GM23338 (cell line): ENCODE data around the gene MCU. TPM values are rescaled to one million over a fixed set of nuclear protein-coding genes. Genes with fewer than 3 reads are reported as not detected.

ENCODE experiments used
- ATAC-seq: fragments of 200-7000 bp; cut with Tn5 transposase; 3 replicates; pipeline ENCODE4 v1.9.1; 2020
- DNase-seq: peaks from one replicate; pipeline ENCODE4 v3.0.0-alpha.2; 2015; ENCODE audit warnings: low spot score
- H2AFZ ChIP-seq: fragments of 200-600 bp; sonication (generic); 2 replicates; pipeline ENCODE4 v1.8.0; 2016; ENCODE audit warnings: antibody characterized with exemption, mild to moderate bottlenecking, moderate library complexity
- H3F3A ChIP-seq: fragments of 200-600 bp; sonication (generic); replicated peaks from 2 replicates; pipeline ENCODE4 v1.8.0; 2017; ENCODE audit warnings: antibody characterized with exemption, mixed run types, low read depth
- H3K27ac ChIP-seq: fragments of 200-600 bp; sonication (generic); 2 replicates; pipeline ENCODE4 v1.6.1; 2016; ENCODE audit warnings: low read depth
- H3K27me3 ChIP-seq: fragments of 200-600 bp; sonication (generic); 2 replicates; pipeline ENCODE4 v1.8.0; 2016; ENCODE audit warnings: mild to moderate bottlenecking, mixed run types, moderate library complexity; ENCODE audit not compliant: insufficient read depth
- H3K36me3 ChIP-seq: fragments of 200-600 bp; sonication (generic); 2 replicates; pipeline ENCODE4 v1.8.0; 2016; ENCODE audit warnings: mild to moderate bottlenecking; ENCODE audit not compliant: insufficient read depth
- H3K4me1 ChIP-seq: fragments of 200-600 bp; sonication (generic); 2 replicates; pipeline ENCODE4 v1.8.0; 2016; ENCODE audit warnings: mild to moderate bottlenecking, moderate library complexity; ENCODE audit not compliant: insufficient read depth
- H3K4me2 ChIP-seq: fragments of 200-600 bp; sonication (generic); 2 replicates; pipeline ENCODE4 v1.7.1; 2017; ENCODE audit warnings: mixed run types
- H3K4me3 ChIP-seq: fragments of 200-600 bp; sonication (generic); 2 replicates; pipeline ENCODE4 v1.6.1; 2016; ENCODE audit warnings: mixed run types
- H3K79me2 ChIP-seq: fragments of 200-600 bp; sonication (generic); replicated peaks from 2 replicates; pipeline ENCODE4 v1.8.0; 2017; ENCODE audit warnings: mild to moderate bottlenecking; ENCODE audit not compliant: insufficient read depth
- H3K9me2 ChIP-seq: fragments of 200-600 bp; sonication (generic); 2 replicates; pipeline ENCODE4 v1.8.0; 2017; ENCODE audit not compliant: insufficient read depth
- H4K20me1 ChIP-seq: fragments of 200-600 bp; sonication (generic); replicated peaks from 2 replicates; pipeline ENCODE4 v1.8.0; 2017; ENCODE audit warnings: mild to moderate bottlenecking; ENCODE audit not compliant: insufficient read depth
- H3K27ac Mint-ChIP-seq: 2 replicates; pipeline ENCODE4 v1.8.0; 2020; ENCODE audit warnings: inconsistent platforms, mild to moderate bottlenecking, moderate library complexity, mixed read lengths
- H3K27me3 Mint-ChIP-seq: 3 replicates; pipeline ENCODE4 v1.8.0; 2022; ENCODE audit warnings: low read depth, mild to moderate bottlenecking, moderate library complexity, mixed read lengths, inconsistent platforms; ENCODE audit not compliant: insufficient read depth, poor library complexity
- H3K36me3 Mint-ChIP-seq: 3 replicates; pipeline ENCODE4 v1.8.0; 2021; ENCODE audit warnings: low read depth, mild to moderate bottlenecking, inconsistent platforms, moderate library complexity, mixed read lengths
- H3K4me1 Mint-ChIP-seq: 3 replicates; pipeline ENCODE4 v1.8.0; 2020; ENCODE audit warnings: mild to moderate bottlenecking, inconsistent platforms, mixed read lengths
- H3K4me3 Mint-ChIP-seq: 3 replicates; pipeline ENCODE4 v1.8.0; 2021; ENCODE audit warnings: moderate library complexity, mild to moderate bottlenecking, inconsistent platforms, mixed read lengths
- H3K9me3 Mint-ChIP-seq: 3 replicates; pipeline ENCODE4 v1.8.0; 2020; ENCODE audit warnings: moderate library complexity, mild to moderate bottlenecking, inconsistent platforms, mixed read lengths
- CREB1 ChIP-seq: fragments of 250-450 bp; sonication (Bioruptor Pico); IDR thresholded peaks from 2 replicates; pipeline ENCODE4 v1.5.0; 2020; ENCODE audit warnings: low read depth, mild to moderate bottlenecking, moderate library complexity
- CTCF ChIP-seq, 2 experiments: fragments of 200-600 bp in 1 of 2; sonication (generic) in 1 of 2; conservative IDR thresholded peaks; 2 replicates each; pipeline versions ENCODE4 v1.5.1 to v1.6.1; 2016 to 2017; ENCODE audit warnings: antibody characterized with exemption in 2 of 2, low read depth in 2 of 2, mild to moderate bottlenecking in 2 of 2, moderate library complexity in 1 of 2
- EZH2 ChIP-seq: fragments of 200-600 bp; sonication (generic); IDR thresholded peaks from one replicate; pipeline ENCODE4 v1.8.0; 2017; ENCODE audit warnings: antibody characterized with exemption, mild to moderate bottlenecking, low read depth; ENCODE audit not compliant: unreplicated experiment
- EZH2phosphoT487 ChIP-seq: fragments of 200-600 bp; sonication (generic); IDR thresholded peaks from one replicate; pipeline ENCODE4 v1.8.1; 2018; ENCODE audit warnings: antibody characterized with exemption; ENCODE audit not compliant: unreplicated experiment
- JUNB ChIP-seq: IDR thresholded peaks from one replicate; pipeline ENCODE4 v1.6.1; 2016; ENCODE audit warnings: antibody characterized with exemption; ENCODE audit not compliant: unreplicated experiment
- NANOG ChIP-seq: IDR thresholded peaks from 2 replicates; pipeline ENCODE4 v1.6.1; 2016; ENCODE audit warnings: antibody characterized with exemption, borderline replicate concordance
- POLR2AphosphoS5 ChIP-seq: IDR thresholded peaks from 2 replicates; pipeline ENCODE4 v1.6.1; 2016; ENCODE audit warnings: antibody characterized with exemption, low read depth
- REST ChIP-seq: IDR thresholded peaks from one replicate; pipeline ENCODE4 v1.6.1; 2018; ENCODE audit warnings: antibody characterized with exemption; ENCODE audit not compliant: unreplicated experiment
- STAT1 ChIP-seq: IDR thresholded peaks from one replicate; pipeline ENCODE4 v1.6.1; 2016; ENCODE audit warnings: antibody characterized with exemption; ENCODE audit not compliant: unreplicated experiment
- ZNF114 ChIP-seq: fragments of 250-450 bp; sonication (Bioruptor Pico); IDR thresholded peaks from 2 replicates; pipeline ENCODE4 v1.5.0; 2020; ENCODE audit warnings: mild to moderate bottlenecking, moderate library complexity
- ZNF331 ChIP-seq: fragments of 250-450 bp; sonication (Bioruptor Pico); IDR thresholded peaks from 2 replicates; pipeline ENCODE4 v1.5.0; 2020; ENCODE audit warnings: low read depth, mild to moderate bottlenecking, moderate library complexity
- ZNF462 ChIP-seq: fragments of 250-450 bp; sonication (Bioruptor Pico); IDR thresholded peaks from 2 replicates; pipeline ENCODE4 v1.5.0; 2020; ENCODE audit warnings: mild to moderate bottlenecking, moderate library complexity
- polyA plus RNA-seq: library from polyadenylated mRNA; unstranded; fragments of >200 nt; fragmentation: Nextera tagmentation; extraction: Ambion mirVana; gene quantifications from 2 replicates; pipeline ENCODE4 v1.2.1, GENCODE V29; 2016
- total RNA-seq: library from RNA; depleted of rRNA; stranded (reverse); fragments of >200 nt; shearing (Covaris generic); gene quantifications from 2 replicates; pipeline ENCODE4 v1.2.3, GENCODE V29; 2014
- TF ChIP-seq, protein P1 (sequence below): IDR thresholded peaks from 2 replicates; pipeline ENCODE4 v1.6.1; 2016; ENCODE audit warnings: antibody characterized with exemption

Gene MCU
- total and polyA plus RNA-seq, 2 experiments from 2014 or later: 41.8 to 68.2 TPM

DNA sequence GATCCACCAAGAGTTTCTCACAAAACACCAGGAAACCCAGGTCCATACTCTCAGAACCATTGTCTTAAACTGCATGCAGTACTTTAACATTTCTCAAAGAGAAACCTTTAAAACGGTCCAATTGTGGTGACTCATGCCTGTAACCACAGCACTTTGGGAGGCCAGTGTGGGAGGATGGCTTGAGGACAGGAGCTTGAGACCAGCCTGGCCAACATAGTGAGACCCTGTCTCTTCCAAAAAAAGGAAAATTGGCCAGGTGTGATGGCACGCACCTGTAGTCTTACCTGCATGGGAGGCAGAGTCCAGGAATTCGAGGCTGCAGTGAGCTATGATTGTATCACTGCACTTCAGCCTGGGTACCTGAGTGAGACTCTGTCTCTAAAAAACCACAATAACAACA lies 104.1 kb downstream of the MCU start:
- Mint-ChIP-seq H3K9me3 (no peaks in the 10 kb centered on the region), H3K36me3 (no peaks in the 10 kb centered on the region), H3K4me3 (no peak overlapping the region), H3K27me3 (no peaks in the 10 kb centered on the region), H3K27ac (peak overlapping the region; percentile 5; the same call in 1 of the 2 replicates), H3K4me1 (peaks cover 45% of the 10 kb centered on the region)
- no peaks in the 10 kb centered on the region for H3K27me3 ChIP-seq
- no peak overlapping the region for H3K4me2 ChIP-seq
- ATAC-seq (no peak), DNase-seq (no peak)
- no peaks in the 10 kb centered on the region for H3K36me3 ChIP-seq
- 0 out of 2 replicates have a peak, but pooled peaks cover 6% of the 10 kb centered on the region for H4K20me1 ChIP-seq
- no peaks in the 10 kb centered on the region for H3F3A ChIP-seq
- TF ChIP-seq EZH2: no peak
- no peak for TF ChIP-seq ZNF462 (CRISPR knock-in tag)
- no peak for TF ChIP-seq EZH2phosphoT487
- no peak for TF ChIP-seq ZNF114
- no peak for TF ChIP-seq NANOG
- TF ChIP-seq, protein P1, sequence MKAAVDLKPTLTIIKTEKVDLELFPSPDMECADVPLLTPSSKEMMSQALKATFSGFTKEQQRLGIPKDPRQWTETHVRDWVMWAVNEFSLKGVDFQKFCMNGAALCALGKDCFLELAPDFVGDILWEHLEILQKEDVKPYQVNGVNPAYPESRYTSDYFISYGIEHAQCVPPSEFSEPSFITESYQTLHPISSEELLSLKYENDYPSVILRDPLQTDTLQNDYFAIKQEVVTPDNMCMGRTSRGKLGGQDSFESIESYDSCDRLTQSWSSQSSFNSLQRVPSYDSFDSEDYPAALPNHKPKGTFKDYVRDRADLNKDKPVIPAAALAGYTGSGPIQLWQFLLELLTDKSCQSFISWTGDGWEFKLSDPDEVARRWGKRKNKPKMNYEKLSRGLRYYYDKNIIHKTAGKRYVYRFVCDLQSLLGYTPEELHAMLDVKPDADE: no peak
- no peak for TF ChIP-seq ZNF331 (CRISPR knock-in tag)
- TF ChIP-seq CTCF (conservative IDR thresholded peaks at IDR 0.05; ENCODE audit: low read depth in 2 of 2): no peak
- TF ChIP-seq REST: no peak
- no peak for TF ChIP-seq STAT1
- no peak for TF ChIP-seq POLR2AphosphoS5
- no peak for TF ChIP-seq JUNB
- no peak for TF ChIP-seq CREB1 (CRISPR knock-in tag)
- H2AFZ ChIP-seq: no peak overlapping the region
- peaks cover 44% of the 10 kb centered on the region for H3K4me1 ChIP-seq
- no peaks in the 10 kb centered on the region for H3K9me2 ChIP-seq
- H3K4me3 ChIP-seq: no peak overlapping the region
- H3K79me2 ChIP-seq: peaks cover 54% of the 10 kb centered on the region
- H3K27ac ChIP-seq: no peak overlapping the region
